K562 (cell line): ENCODE results near the gene RPRD1B. TPM values are rescaled to one million over a fixed set of nuclear protein-coding genes. Genes with fewer than 3 reads are reported as not detected.

ENCODE experiments used
- ATAC-seq: fragments of 200-7000 bp; cut with Tn5 transposase; 3 replicates; pipeline ENCODE4 v1.9.1; 2020; ENCODE audit warnings: moderate library complexity
- BruUV-seq: library from RNA; stranded (reverse); fragments of 400-500 nt; replicated peaks from 2 replicates; lab custom pipeline; 2021; lab: Mats Ljungman, UMichigan
- CTCF ChIA-PET: fragments of 300-600 bp; formaldehyde crosslinking; extraction: SDS; loops from one replicate; lab custom pipeline; 2021; ENCODE audit warnings: low intra/inter-chr PET ratio; lab: Yijun Ruan, JAX
- POLR2A ChIA-PET: fragments of 300-600, 350-650 bp; sonication (Branson Sonifier 250); formaldehyde crosslinking; extraction: SDS; loops from one replicate; lab custom pipeline; 2021; ENCODE audit warnings: antibody characterized with exemption, inconsistent platforms; lab: Yijun Ruan, JAX
- DNase-seq, 4 experiments: peaks; one replicate each; pipeline versions ENCODE4 v3.0.0 to v3.0.0-alpha.2; 2011 to 2018; ENCODE audit warnings: low spot score in 3 of 4, mixed read lengths in 3 of 4; ENCODE audit errors: extremely low read depth in 1 of 4
- FAIRE-seq: peaks from 2 replicates; lab custom pipeline; 2011; peaks lifted over from hg19 to GRCh38; lab: Jason Lieb, UNC
- H2AFZ ChIP-seq: 2 replicates; pipeline ENCODE4 v1.6.0; 2011; ENCODE audit warnings: low read depth, low read length, control low read depth, inconsistent platforms
- H3K27ac ChIP-seq: fragments of 200-600 bp; 3 replicates; pipeline ENCODE4 v1.8.0; 2011; ENCODE audit warnings: low read depth, mild to moderate bottlenecking, control low read depth, inconsistent platforms, low read length, moderate library complexity, mixed read lengths; ENCODE audit errors: extremely low read depth
- H3K27me3 ChIP-seq, 2 experiments: fragments of 300-600 bp in 1 of 2; 2 replicates in 1 of 2; 3 replicates in 1 of 2; pipeline versions ENCODE4 v1.6.0 to v1.8.0; 2011; ENCODE audit warnings: inconsistent platforms in 2 of 2, low read length in 2 of 2, mild to moderate bottlenecking in 1 of 2, mixed read lengths in 1 of 2, moderate library complexity in 1 of 2; ENCODE audit not compliant: control insufficient read depth in 2 of 2, insufficient read depth in 2 of 2
- H3K36me3 ChIP-seq: fragments of 300-600 bp; 3 replicates; pipeline ENCODE4 v1.8.0; 2011; ENCODE audit warnings: mild to moderate bottlenecking, low read length, inconsistent platforms; ENCODE audit not compliant: control insufficient read depth, insufficient read depth
- H3K4me1 ChIP-seq, 2 experiments: fragments of 200-600 bp in 1 of 2; replicated peaks in 1 of 2; 2 replicates in 1 of 2; 3 replicates in 1 of 2; pipeline versions ENCODE4 v1.5.1 to v1.8.0; 2011; ENCODE audit warnings: inconsistent platforms in 2 of 2, low read length in 2 of 2, mild to moderate bottlenecking in 1 of 2, mixed read lengths in 1 of 2, moderate library complexity in 1 of 2; ENCODE audit not compliant: control insufficient read depth in 2 of 2, insufficient read depth in 2 of 2
- H3K4me2 ChIP-seq: 2 replicates; pipeline ENCODE4 v1.6.1; 2011; ENCODE audit warnings: low read length, control low read depth, inconsistent platforms, mixed read lengths; ENCODE audit not compliant: insufficient read depth
- H3K4me3 ChIP-seq: fragments of 200-600 bp; sonication (generic), shearing (Covaris generic); 2 replicates; pipeline ENCODE4 v1.5.1; 2016; ENCODE audit warnings: control low read depth, inconsistent platforms
- H3K79me2 ChIP-seq: fragments of 200-600 bp; 3 replicates; pipeline ENCODE4 v1.8.0; 2011; ENCODE audit warnings: low read length, inconsistent platforms; ENCODE audit not compliant: control insufficient read depth, insufficient read depth
- H3K9ac ChIP-seq, 2 experiments: 2 replicates each; pipeline versions ENCODE4 v1.6.0 to v1.6.1; 2011; ENCODE audit warnings: low read depth in 2 of 2, low read length in 2 of 2, control low read depth in 1 of 2, inconsistent platforms in 1 of 2, mild to moderate bottlenecking in 1 of 2, mixed read lengths in 1 of 2; ENCODE audit not compliant: insufficient read depth in 1 of 2
- H3K9me1 ChIP-seq: one replicate; pipeline ENCODE4 v1.6.0; 2011; ENCODE audit warnings: inconsistent platforms, mild to moderate bottlenecking, low read length, moderate library complexity; ENCODE audit not compliant: control insufficient read depth, insufficient read depth
- H3K9me3 ChIP-seq: replicated peaks from 2 replicates; pipeline ENCODE4 v1.5.1; 2011; ENCODE audit warnings: low read depth, low read length, inconsistent platforms; ENCODE audit not compliant: control insufficient read depth, insufficient read depth
- H4K20me1 ChIP-seq: replicated peaks from 2 replicates; pipeline ENCODE4 v1.6.1; 2011; ENCODE audit warnings: low read length, inconsistent platforms, mixed read lengths; ENCODE audit not compliant: control insufficient read depth, insufficient read depth
- ARID2 ChIP-seq: fragments of 450-650 bp; IDR thresholded peaks from 2 replicates; pipeline ENCODE4 v1.6.1; 2017; ENCODE audit warnings: antibody characterized with exemption, mild to moderate bottlenecking
- ATF6 ChIP-seq: sonication (generic); formaldehyde crosslinking; IDR thresholded peaks from 2 replicates; pipeline ENCODE4 v1.4.0; 2020; ENCODE audit warnings: mild to moderate bottlenecking, missing genetic modification reagents
- CAMTA2 ChIP-seq: fragments of 250-450 bp; sonication (Bioruptor Pico); conservative IDR thresholded peaks from 2 replicates; pipeline ENCODE4 v1.5.1; 2022
- COPS2 ChIP-seq: fragments of 450-650 bp; conservative IDR thresholded peaks from 2 replicates; pipeline ENCODE4 v1.6.1; 2016; ENCODE audit warnings: mild to moderate bottlenecking, moderate library complexity
- E2F5 ChIP-seq: sonication (generic); formaldehyde crosslinking; IDR thresholded peaks from 2 replicates; pipeline ENCODE4 v1.8.0; 2022; ENCODE audit warnings: mild to moderate bottlenecking, missing genetic modification reagents
- FOSL1 ChIP-seq: fragments of 200-800 bp; sonication (Bioruptor generic); conservative IDR thresholded peaks from 2 replicates; pipeline ENCODE4 v1.6.1; 2016; ENCODE audit warnings: missing genetic modification characterization, missing compliant biosample characterization
- HSF4 ChIP-seq: fragments of 250-450 bp; sonication (Bioruptor Pico); IDR thresholded peaks from 2 replicates; pipeline ENCODE4 v2.1.2; 2022; ENCODE audit warnings: mild to moderate bottlenecking, moderate library complexity, borderline replicate concordance
- MEF2A ChIP-seq: IDR thresholded peaks from 2 replicates; pipeline ENCODE4 v1.6.1; 2011; ENCODE audit warnings: low read depth, mild to moderate bottlenecking, low read length, moderate library complexity; ENCODE audit not compliant: control insufficient read depth
- NFE2L1 ChIP-seq: fragments of 450-650 bp; IDR thresholded peaks from 2 replicates; pipeline ENCODE4 v1.6.1; 2016; ENCODE audit warnings: missing genetic modification characterization, low read depth, mild to moderate bottlenecking, missing compliant biosample characterization, moderate library complexity, borderline replicate concordance
- NFIX ChIP-seq: fragments of 250-450 bp; sonication (Bioruptor Pico); IDR thresholded peaks from 2 replicates; pipeline ENCODE4 v1.4.0; 2020; ENCODE audit warnings: low read depth, mild to moderate bottlenecking, moderate library complexity
- NR2C2 ChIP-seq, 2 experiments: fragments of 200-800 bp in 1 of 2; sonication (Bioruptor generic) in 1 of 2; sonication (generic) in 1 of 2; formaldehyde crosslinking in 1 of 2; IDR thresholded peaks; 2 replicates each; pipeline versions ENCODE4 v1.6.1 to v1.8.0; 2016 to 2022; ENCODE audit warnings: mild to moderate bottlenecking in 1 of 2, missing compliant biosample characterization in 1 of 2, missing genetic modification characterization in 1 of 2, missing genetic modification reagents in 1 of 2
- SMARCE1 ChIP-seq: fragments of 450-650 bp; IDR thresholded peaks from 2 replicates; pipeline ENCODE4 v1.7.1; 2016; ENCODE audit warnings: mild to moderate bottlenecking
- ZNF592 ChIP-seq: fragments of 450-650 bp; IDR thresholded peaks from 2 replicates; pipeline ENCODE4 v1.6.1; 2017; ENCODE audit warnings: antibody characterized with exemption, mild to moderate bottlenecking
- WGBS: fragments of 100-300 bp; shearing (Covaris generic); methylation state at CpG from one replicate; pipeline ENCODE4 v1.1.6; 2016; ENCODE audit warnings: low coverage, mixed read lengths; ENCODE audit not compliant: insufficient coverage; ENCODE audit errors: missing lambda C conversion rate; 5-methylcytosine and 5-hydroxymethylcytosine counted together
- in situ Hi-C: fragments of 300-500 bp; cut with MboI; formaldehyde crosslinking; loops from 4 replicates; pipeline ENCODE4 v1.15.0; 2018; ENCODE audit warnings: inconsistent platforms, mixed read lengths
- intact Hi-C: fragments of 100-400 bp; cut with micrococcal nuclease; formaldehyde crosslinking; loops from 2 replicates; pipeline ENCODE4 v1.14.2; 2022
- polyA plus RNA-seq, 8 experiments: library from polyadenylated mRNA; depleted of rRNA in 4 of 8; stranded (reverse) in 5 of 8; unstranded in 3 of 8; fragments of >200 nt; fragmentation: Nextera tagmentation in 2 of 8; fragmentation: Illumina TruSeq in 1 of 8; extraction: Ambion mirVana in 2 of 8; extraction: Trizol in 1 of 8; gene quantifications; 2 replicates each; pipeline versions ENCODE4 v1.2.1 to v1.2.3, GENCODE V29; 2011 to 2014; ENCODE audit warnings: inconsistent platforms in 1 of 8, missing spikeins in 1 of 8
- total RNA-seq, 7 experiments: library from RNA; depleted of rRNA in 6 of 7; stranded (reverse); fragments of >200 nt in 6 of 7; fragmentation: Illumina TruSeq in 2 of 7; extraction: Trizol in 2 of 7; gene quantifications; 2 replicates each; pipeline versions ENCODE4 v1.2.1 to v1.2.3, GENCODE V29; 2011 to 2021; ENCODE audit warnings: low replicate concordance in 1 of 7

RPRD1B gene
- total and polyA plus RNA-seq, 9 of the 15 experiments (the other 6 are each of a cell fraction or from before 2014, with no cell fraction given): 5.5 to 43.0 (median 24.4) TPM

- ATAC-seq: peak; percentile 27; the same call in 2 of the 3 replicates
- Histone ChIP-seq H3K36me3 (no peaks in the 10 kb centered on the region), H3K4me2 (no peak overlapping the region), H2AFZ (no peak overlapping the region; the same call in 1 of the 2 replicates), H3K9ac (no peak overlapping the region; a peak in 1 of 4 replicates), H3K27ac (no peak overlapping the region), H3K9me1 (no peaks in the 10 kb centered on the region), H3K4me3 (no peak overlapping the region), H3K4me1 (peaks cover 15 to 36% of the 10 kb centered on the region in 2 experiments), H3K27me3 (no peaks in the 10 kb centered on the region), H3K9me3 (no peaks in the 10 kb centered on the region), H3K79me2 (no peaks in the 10 kb centered on the region), H4K20me1 (no peaks in the 10 kb centered on the region)
- in situ Hi-C loops: no loop called here
- no TSS peak for BruUV-seq
- peak; percentile 6 for FAIRE-seq
- ChIA-PET CTCF (no interaction called here), POLR2A (interaction anchor here (1.3 kb wide), 2 partner anchors 10 to 87 kb away, joined by 3 to 4 read pairs; no protein-coding TSS in a partner anchor)
- intact Hi-C loops: loop anchor here (5.0 kb wide), 1 partner anchor 38 kb away; no protein-coding TSS in a partner anchor
- peak in 1 of 4 experiments; percentile 64 for DNase-seq
- 40% methylated on average over 8 of the region's 8 CpGs for WGBS
- no peak for TF ChIP-seq NFIX (CRISPR knock-in tag)
- TF ChIP-seq ATF6: no peak
- peak; percentile 84 for TF ChIP-seq FOSL1
- no peak for TF ChIP-seq COPS2
- no peak for TF ChIP-seq MEF2A
- no peak for TF ChIP-seq ARID2
- TF ChIP-seq HSF4 (CRISPR knock-in tag): no peak
- TF ChIP-seq E2F5: no peak
- no peak for TF ChIP-seq NR2C2 (CRISPR knock-in tag; IDR thresholded peaks at IDR 0.05)
- TF ChIP-seq NR2C2 (tag; IDR thresholded peaks at IDR 0.05): peak; percentile 91
- TF ChIP-seq CAMTA2: no peak
- no peak for TF ChIP-seq ZNF592
- TF ChIP-seq NFE2L1 (tag): no peak
- TF ChIP-seq SMARCE1: peak; percentile 69; the same call in 1 of the 2 replicates
These were observed 76.3 kb downstream of the RPRD1B start for GRCh38 chr20:38109591-38110524.
